H1 (cell line): ENCODE results near the gene TBCEL.

Experiments used
- CBX8 ChIP-seq: fragments of 300-800, 300-1000 bp; sonication (generic); IDR thresholded peaks from 2 replicates; pipeline ENCODE4 v1.7.1; 2016; ENCODE audit warnings: low read depth, low read length, borderline replicate concordance
- CEBPB ChIP-seq: IDR thresholded peaks from 2 replicates; pipeline ENCODE4 v1.6.1; 2012; ENCODE audit warnings: low read depth, low read length
- EP300 ChIP-seq, 2 experiments: IDR thresholded peaks; 1 replicate in 1 of 2; 2 replicates in 1 of 2; pipeline ENCODE4 v1.6.1; 2011 to 2012; ENCODE audit warnings: low read depth in 2 of 2, low read length in 2 of 2, mild to moderate bottlenecking in 2 of 2, borderline replicate concordance in 1 of 2, inconsistent platforms in 1 of 2, moderate library complexity in 1 of 2
- JUND ChIP-seq: IDR thresholded peaks from 2 replicates; pipeline ENCODE4 v1.6.1; 2011; ENCODE audit warnings: mild to moderate bottlenecking, improper control_type of control experiment, low read length
- MAFK ChIP-seq: IDR thresholded peaks from 2 replicates; pipeline ENCODE4 v1.6.1; 2012; ENCODE audit warnings: low read depth, mild to moderate bottlenecking, improper control_type of control experiment, low read length
- MAX ChIP-seq: IDR thresholded peaks from 2 replicates; pipeline ENCODE4 v1.6.1; 2012; ENCODE audit warnings: inconsistent platforms
- POLR2A ChIP-seq, 2 experiments: IDR thresholded peaks; 1 replicate in 1 of 2; 2 replicates in 1 of 2; pipeline ENCODE4 v1.6.1; 2011; ENCODE audit warnings: low read depth in 2 of 2, low read length in 2 of 2, mild to moderate bottlenecking in 2 of 2; ENCODE audit errors: control extremely low read depth in 1 of 2
- RAD21 ChIP-seq, 2 experiments: IDR thresholded peaks in 1 of 2; conservative IDR thresholded peaks in 1 of 2; 2 replicates each; pipeline ENCODE4 v1.6.1; 2011; ENCODE audit warnings: low read depth in 2 of 2, low read length in 2 of 2, improper control_type of control experiment in 1 of 2, inconsistent platforms in 1 of 2, mild to moderate bottlenecking in 1 of 2, moderate library complexity in 1 of 2
- SUZ12 ChIP-seq: fragments of 200-600 bp; sonication (generic); IDR thresholded peaks from 2 replicates; pipeline ENCODE4 v1.6.1; 2012; ENCODE audit warnings: mild to moderate bottlenecking, inconsistent platforms, low read length, moderate library complexity, mixed read lengths
- TCF12 ChIP-seq: IDR thresholded peaks from 2 replicates; pipeline ENCODE4 v1.6.1; 2011; ENCODE audit warnings: low read depth, mild to moderate bottlenecking, low read length

GRCh38 chr11:120974466-120974865, 49.4 kb upstream of the TBCEL start:
- TF ChIP-seq EP300 (IDR thresholded peaks at IDR 0.05; ENCODE audit: borderline replicate concordance in 1 of 2, low read depth in 2 of 2, low read length in 2 of 2) (no peak), RAD21 (IDR thresholded peaks at IDR 0.05 in 1 of 2, conservative IDR thresholded peaks at IDR 0.05 in 1 of 2; ENCODE audit: low read depth in 2 of 2, low read length in 2 of 2) (no peak), JUND (no peak), POLR2A (IDR thresholded peaks at IDR 0.05; ENCODE audit: control extremely low read depth in 1 of 2, low read depth in 2 of 2, low read length in 2 of 2) (no peak), MAFK (no peak), TCF12 (no peak), MAX (no peak), SUZ12 (no peak), CBX8 (no peak), CEBPB (no peak)
